OCI-LY7 (cell line): ENCODE measurements around the gene CSTF2T. TPM values are rescaled to one million over a fixed set of nuclear protein-coding genes. Genes with fewer than 3 reads are reported as not detected.

ENCODE experiments used
- BruUV-seq: library from RNA; stranded (reverse); fragments of 400-500 nt; replicated peaks from 2 replicates; lab custom pipeline; 2021; lab: Mats Ljungman, UMichigan
- CTCF ChIA-PET: fragments of 300-600 bp; sonication (Branson Sonifier 250); formaldehyde crosslinking; loops from one replicate; lab custom pipeline; 2022; ENCODE audit warnings: antibody characterized with exemption; ENCODE audit not compliant: unreplicated experiment; lab: Charles Lee
- POLR2A ChIA-PET: fragments of 300-600 bp; sonication (Branson Sonifier 250); formaldehyde crosslinking; loops from one replicate; lab custom pipeline; 2022; ENCODE audit warnings: antibody characterized with exemption; lab: Charles Lee
- DNase-seq: peaks from one replicate; pipeline ENCODE4 v3.0.0-alpha.2; 2015; ENCODE audit warnings: low spot score
- H2AFZ ChIP-seq: fragments of 200-600 bp; sonication (generic), shearing (Covaris generic); 2 replicates; pipeline ENCODE4 v1.6.1; 2014; ENCODE audit warnings: mild to moderate bottlenecking, antibody characterized with exemption, low read length, moderate library complexity
- H3K27ac ChIP-seq: fragments of 200-600 bp; sonication (generic); 2 replicates; pipeline ENCODE4 v1.5.1; 2014; ENCODE audit warnings: mixed run types, low read depth, mild to moderate bottlenecking, moderate library complexity, low read length, inconsistent platforms; ENCODE audit not compliant: poor library complexity, severe bottlenecking
- H3K36me3 ChIP-seq: fragments of 200-600 bp; sonication (generic); 2 replicates; pipeline ENCODE4 v1.6.1; 2014; ENCODE audit warnings: mild to moderate bottlenecking, antibody characterized with exemption, low read length, moderate library complexity, mixed read lengths; ENCODE audit not compliant: insufficient read depth
- H3K4me1 ChIP-seq: fragments of 200-600 bp; sonication (generic); 2 replicates; pipeline ENCODE4 v1.5.1; 2014; ENCODE audit warnings: mild to moderate bottlenecking, low read length; ENCODE audit not compliant: insufficient read depth, poor library complexity, severe bottlenecking
- H3K4me2 ChIP-seq: fragments of 200-600 bp; sonication (generic); 2 replicates; pipeline ENCODE4 v1.6.1; 2014; ENCODE audit warnings: mild to moderate bottlenecking, low read length
- H3K4me3 ChIP-seq: fragments of 200-600 bp; sonication (generic); 2 replicates; pipeline ENCODE4 v1.5.1; 2014; ENCODE audit warnings: mild to moderate bottlenecking, low read depth, low read length; ENCODE audit not compliant: poor library complexity, severe bottlenecking
- H3K79me2 ChIP-seq: fragments of 200-600 bp; sonication (generic); 2 replicates; pipeline ENCODE4 v1.6.1; 2016; ENCODE audit warnings: low read depth, mild to moderate bottlenecking, low read length, moderate library complexity, mixed read lengths; ENCODE audit not compliant: insufficient read depth
- H3K9me2 ChIP-seq: fragments of 200-600 bp; sonication (generic); 2 replicates; pipeline ENCODE4 v1.6.1; 2016; ENCODE audit warnings: mild to moderate bottlenecking, low read length, mixed read lengths; ENCODE audit not compliant: insufficient read depth
- H3K9me3 ChIP-seq: fragments of 200-600 bp; sonication (generic); 2 replicates; pipeline ENCODE4 v1.6.1; 2014; ENCODE audit warnings: mild to moderate bottlenecking, mixed run types, low read length, mixed read lengths
- H4K20me1 ChIP-seq: fragments of 200-600 bp; sonication (generic); 2 replicates; pipeline ENCODE4 v1.6.1; 2014; ENCODE audit warnings: mild to moderate bottlenecking, antibody characterized with exemption, low read length, moderate library complexity, mixed read lengths; ENCODE audit not compliant: insufficient read depth
- EZH2phosphoT487 ChIP-seq: fragments of 200-600 bp; sonication (generic); IDR thresholded peaks from 2 replicates; pipeline ENCODE4 v1.6.1; 2018; ENCODE audit warnings: low read depth, borderline replicate concordance, mild to moderate bottlenecking, mixed run types, antibody characterized with exemption, low read length, moderate library complexity, mixed read lengths
- intact Hi-C: fragments of 100-400 bp; cut with micrococcal nuclease; formaldehyde crosslinking; loops from one replicate; pipeline ENCODE4 v1.10.0; 2022; ENCODE audit not compliant: unreplicated experiment
- total RNA-seq, 2 experiments: library from RNA; depleted of rRNA in 1 of 2; stranded (reverse); fragments of >200 nt in 1 of 2; shearing (Covaris generic) in 1 of 2; gene quantifications; 2 replicates each; pipeline ENCODE4 v1.2.3, GENCODE V29; 2014 to 2022
- TF ChIP-seq, protein P1 (sequence below): fragments of 200-600 bp; sonication (generic); conservative IDR thresholded peaks from 2 replicates; pipeline ENCODE4 v1.5.1; 2014; ENCODE audit warnings: mild to moderate bottlenecking, antibody characterized with exemption, low read length, moderate library complexity, mixed read lengths

CSTF2T gene
- total RNA-seq, 2 experiments from 2014 or later = 27.1 to 33.3 TPM

DNA sequence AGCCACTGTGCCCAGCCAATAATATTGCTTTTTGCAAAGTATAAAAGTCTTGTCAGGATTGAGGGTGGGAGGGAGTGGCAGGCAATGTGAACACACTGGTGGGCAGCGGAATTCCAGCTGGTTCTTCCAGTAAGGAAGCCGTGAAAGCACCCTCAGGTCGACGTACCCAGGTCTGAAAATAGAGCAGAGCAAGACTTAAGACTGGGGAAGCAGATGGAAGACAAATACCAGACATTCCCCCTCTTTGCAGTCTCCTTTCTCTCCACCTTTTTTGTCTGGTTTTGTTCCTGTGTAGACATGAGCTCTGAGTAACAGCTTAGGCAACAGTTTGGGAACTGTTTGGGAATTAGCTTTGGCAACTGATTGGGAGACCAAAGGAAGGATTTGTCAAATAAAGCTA lies 17.6 kb upstream of the CSTF2T start:
- Histone ChIP-seq H3K36me3 (no peaks in the 10 kb centered on the region), H3K4me2 (no peak overlapping the region), H3K27ac (no peak overlapping the region), H3K4me3 (no peak overlapping the region), H2AFZ (no peak overlapping the region), H3K9me3 (no peaks in the 10 kb centered on the region), H3K4me1 (no peaks in the 10 kb centered on the region), H3K79me2 (no peaks in the 10 kb centered on the region), H4K20me1 (no peaks in the 10 kb centered on the region), H3K9me2 (no peaks in the 10 kb centered on the region)
- TF ChIP-seq EZH2phosphoT487 = no peak
- CTCF ChIA-PET = no interaction called here
- POLR2A ChIA-PET = no interaction called here
- no peak for DNase-seq
- intact Hi-C loops = no loop called here
- no TSS peak for BruUV-seq

DNA sequence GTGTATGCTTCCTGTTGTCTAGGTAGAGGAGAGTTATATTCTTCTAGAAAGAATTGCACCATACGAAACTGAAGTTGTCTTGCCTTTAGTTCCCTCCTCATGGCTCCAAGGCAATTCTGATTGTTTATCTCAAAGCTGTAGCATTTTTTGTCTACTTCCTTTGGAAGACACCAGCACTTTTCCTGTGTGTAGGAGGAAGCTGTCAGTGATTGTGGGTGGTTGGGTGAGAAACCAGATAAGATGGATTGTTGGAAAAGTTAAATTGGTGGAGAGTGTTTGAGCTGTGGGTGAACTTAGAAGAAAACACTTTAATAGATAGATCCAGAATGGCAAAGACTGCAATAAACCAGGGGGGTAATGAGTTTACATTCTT lies 12.1 kb upstream of the CSTF2T start:
- Histone ChIP-seq H3K27ac (no peak overlapping the region), H3K79me2 (no peaks in the 10 kb centered on the region), H3K9me2 (no peaks in the 10 kb centered on the region), H2AFZ (no peak overlapping the region), H3K4me3 (no peak overlapping the region), H3K4me2 (no peak overlapping the region), H3K9me3 (no peaks in the 10 kb centered on the region), H3K4me1 (no peaks in the 10 kb centered on the region), H4K20me1 (no peaks in the 10 kb centered on the region), H3K36me3 (no peaks in the 10 kb centered on the region)
- TF ChIP-seq, protein P1, sequence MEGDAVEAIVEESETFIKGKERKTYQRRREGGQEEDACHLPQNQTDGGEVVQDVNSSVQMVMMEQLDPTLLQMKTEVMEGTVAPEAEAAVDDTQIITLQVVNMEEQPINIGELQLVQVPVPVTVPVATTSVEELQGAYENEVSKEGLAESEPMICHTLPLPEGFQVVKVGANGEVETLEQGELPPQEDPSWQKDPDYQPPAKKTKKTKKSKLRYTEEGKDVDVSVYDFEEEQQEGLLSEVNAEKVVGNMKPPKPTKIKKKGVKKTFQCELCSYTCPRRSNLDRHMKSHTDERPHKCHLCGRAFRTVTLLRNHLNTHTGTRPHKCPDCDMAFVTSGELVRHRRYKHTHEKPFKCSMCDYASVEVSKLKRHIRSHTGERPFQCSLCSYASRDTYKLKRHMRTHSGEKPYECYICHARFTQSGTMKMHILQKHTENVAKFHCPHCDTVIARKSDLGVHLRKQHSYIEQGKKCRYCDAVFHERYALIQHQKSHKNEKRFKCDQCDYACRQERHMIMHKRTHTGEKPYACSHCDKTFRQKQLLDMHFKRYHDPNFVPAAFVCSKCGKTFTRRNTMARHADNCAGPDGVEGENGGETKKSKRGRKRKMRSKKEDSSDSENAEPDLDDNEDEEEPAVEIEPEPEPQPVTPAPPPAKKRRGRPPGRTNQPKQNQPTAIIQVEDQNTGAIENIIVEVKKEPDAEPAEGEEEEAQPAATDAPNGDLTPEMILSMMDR = no peak
- TF ChIP-seq EZH2phosphoT487 = no peak
- CTCF ChIA-PET = no interaction called here
- DNase-seq = no peak
- BruUV-seq = no TSS peak
- POLR2A ChIA-PET = no interaction called here
- intact Hi-C loops = no loop called here

- ChIA-PET POLR2A (interaction anchor here (0.6 to 0.7 kb wide), 2 partner anchors 85 to 170 kb away, joined by 4 read pairs; no protein-coding TSS in a partner anchor), CTCF (no interaction called here)
- intact Hi-C loops = no loop called here
- no TSS peak for BruUV-seq
- TF ChIP-seq, protein P1 = no peak
- TF ChIP-seq EZH2phosphoT487 = no peak
- Histone ChIP-seq H3K27ac (no peak overlapping the region), H2AFZ (no peak overlapping the region), H3K4me2 (no peak overlapping the region), H3K36me3 (no peaks in the 10 kb centered on the region), H3K4me1 (no peaks in the 10 kb centered on the region), H3K9me2 (no peaks in the 10 kb centered on the region), H3K79me2 (no peaks in the 10 kb centered on the region), H3K4me3 (no peak overlapping the region), H3K9me3 (no peaks in the 10 kb centered on the region), H4K20me1 (no peaks in the 10 kb centered on the region)
- DNase-seq = no peak
Measured at GRCh38 chr10:51709324-51709972, 10.1 kb upstream of the CSTF2T start.
